ENCODE measurements around the gene TXNRD2. TPM values are rescaled to one million over a fixed set of nuclear protein-coding genes. Genes with fewer than 3 reads are reported as not detected.

TXNRD2 gene
- 22.9 and 25.5 TPM in 2 replicates for total RNA-seq (2021)
- long read RNA-seq, transcript TXNRD2-206 (7 exons, 1,129 nt), result major isoform, 18 of 70 reads
- long read RNA-seq, partial matches to known transcripts, result 11 of 70 reads
- long read RNA-seq, other reads (novel, unspliced or antisense), result 37 of 70 reads

GRCh38 chr22:19941365-19942082, at the start of gene TXNRD2, which contains the start of gene COMT:
TSS of gene TXNRD2 (minus strand) at chr22:19941818. CDS start at chr22:19941803, 15 bp downstream.
TSS of gene COMT (plus strand) at chr22:19941772. CDS start at chr22:19962527, 20,755 bp downstream.
- Mint-ChIP-seq H3K4me1 (peaks cover 26% of the 10 kb centered on the region in 2 experiments), H3K4me3 (peak within 1 kb of the TSS; percentile 77 to 88), H3K27me3 (ENCODE audit: low read depth) (no peaks in the 10 kb centered on the region; the same call in none of the 2 replicates), H3K36me3 (ENCODE audit: insufficient read depth in 1 of 3, low read depth in 3 of 3) (peaks cover 3 to 13% (median 11%) of the 10 kb centered on the region in 3 experiments), H3K27ac (peak within 1 kb of the TSS; percentile 72 to 97 (median 88); a peak in 6 of 7 replicates), H3K9me3 (peaks cover 2 to 5% of the 10 kb centered on the region in 2 experiments; a peak in 4 of 5 replicates)
- Histone ChIP-seq H2BK12ac (ENCODE audit: insufficient read length, low read depth, low read length) (no peak within 1 kb of the TSS), H4K5ac (ENCODE audit: insufficient read length, low read depth, low read length) (no peak within 1 kb of the TSS), H2BK15ac (ENCODE audit: low read depth, low read length) (no peak within 1 kb of the TSS), H3K79me2 (ENCODE audit: insufficient read depth, low read length) (no peaks in the 10 kb centered on the region), H4K91ac (ENCODE audit: insufficient read length, low read depth, low read length) (no peak within 1 kb of the TSS), H3K23me2 (ENCODE audit: insufficient read length, low read depth, low read length, poor library complexity, severe bottlenecking) (no peaks in the 10 kb centered on the region), H4K20me1 (ENCODE audit: control insufficient read depth, insufficient read depth, insufficient read length) (no peaks in the 10 kb centered on the region), H3K27me3 (ENCODE audit: insufficient read depth, low read length) (no peaks in the 10 kb centered on the region), H3K27ac (ENCODE audit: insufficient read length, low read depth, low read length) (no peak within 1 kb of the TSS), H3K9ac (ENCODE audit: extremely low read depth, insufficient read length, low read length) (no peak within 1 kb of the TSS), H3K14ac (ENCODE audit: insufficient read depth, low read length) (peak within 1 kb of the TSS; percentile 74), H3K18ac (ENCODE audit: insufficient read length, low read depth, low read length) (peak within 1 kb of the TSS; percentile 72), H3K79me1 (ENCODE audit: insufficient read depth, low read depth, low read length, poor library complexity, severe bottlenecking) (no peaks in the 10 kb centered on the region), H2BK5ac (ENCODE audit: insufficient read length, low read length) (no peak within 1 kb of the TSS), H3K23ac (ENCODE audit: insufficient read length, low read depth, low read length) (no peak within 1 kb of the TSS), H3K4me1 (ENCODE audit: insufficient read depth, low read length) (peaks cover 2% of the 10 kb centered on the region; the same call in 1 of the 2 replicates), H3T11ph (ENCODE audit: low read length) (no peak within 1 kb of the TSS), H3K9me3 (ENCODE audit: control insufficient read depth, low read depth, low read length) (no peaks in the 10 kb centered on the region), H3K4me2 (ENCODE audit: insufficient read depth, insufficient read length, low read length) (peak within 1 kb of the TSS; percentile 8), H2BK120ac (ENCODE audit: low read depth, low read length, poor library complexity, severe bottlenecking) (no peak within 1 kb of the TSS), H2AK5ac (ENCODE audit: insufficient read length, low read length) (no peak within 1 kb of the TSS), H4K8ac (replicated peaks; ENCODE audit: insufficient read length, low read depth, low read length) (no peak within 1 kb of the TSS), H2BK20ac (ENCODE audit: low read depth, low read length, poor library complexity, severe bottlenecking) (no peak within 1 kb of the TSS), H2AFZ (ENCODE audit: low read length) (no peak within 1 kb of the TSS), H3K56ac (ENCODE audit: insufficient read length, low read depth, low read length) (no peak within 1 kb of the TSS), H3K4ac (ENCODE audit: low read depth, low read length) (no peak within 1 kb of the TSS)
- no peak for TF ChIP-seq CTCF (conservative IDR thresholded peaks at IDR 0.05)
- no CpG with 5 or more reads among the region's 63 CpGs for WGBS (ENCODE audit: extremely low coverage, insufficient read length, low lambda C conversion rate)
- no peak for DNase-seq
